ENCODE results near the gene CLTB. TPM values are rescaled to one million over a fixed set of nuclear protein-coding genes. Genes with fewer than 3 reads are reported as not detected.

CLTB gene
- total RNA-seq, 1 experiment from 2014 or later = 34.5 TPM

DNA sequence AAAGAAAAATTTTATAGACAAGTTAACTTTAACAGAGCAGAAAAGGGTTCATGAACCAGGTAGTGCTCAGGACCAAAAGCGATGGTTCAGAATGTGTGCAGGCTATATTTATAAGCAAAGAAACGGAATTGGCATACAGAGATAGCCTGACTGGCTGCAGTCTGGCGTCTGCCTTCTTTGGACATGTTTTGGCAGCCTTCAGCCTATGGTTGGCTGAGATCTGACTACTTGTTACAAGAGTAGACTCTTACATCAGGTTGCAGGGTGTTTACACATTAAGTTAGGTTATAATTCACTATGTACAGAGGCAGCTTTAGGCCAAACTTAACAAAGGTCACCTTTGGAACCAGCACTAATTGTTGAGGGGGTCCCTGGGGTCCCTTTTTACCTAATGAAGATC is 34.9 kb downstream of the CLTB start:
- no peak for DNase-seq
- H3K27me3 Mint-ChIP-seq (ENCODE audit: low read depth) = no peaks in the 10 kb centered on the region
- Histone ChIP-seq H4K8ac (replicated peaks; ENCODE audit: insufficient read length, low read depth, low read length) (no peak overlapping the region), H3K14ac (ENCODE audit: insufficient read depth, low read length) (no peak overlapping the region), H2BK5ac (ENCODE audit: insufficient read length, low read length) (no peak overlapping the region), H4K91ac (ENCODE audit: insufficient read length, low read depth, low read length) (no peak overlapping the region), H3K56ac (ENCODE audit: insufficient read length, low read depth, low read length) (no peak overlapping the region), H3K23me2 (ENCODE audit: insufficient read length, low read depth, low read length, poor library complexity, severe bottlenecking) (no peaks in the 10 kb centered on the region), H4K20me1 (ENCODE audit: control insufficient read depth, insufficient read depth, insufficient read length) (no peaks in the 10 kb centered on the region), H2BK120ac (ENCODE audit: low read depth, low read length, poor library complexity, severe bottlenecking) (no peak overlapping the region), H3K18ac (ENCODE audit: insufficient read length, low read depth, low read length) (no peak overlapping the region), H3K23ac (ENCODE audit: insufficient read length, low read depth, low read length) (no peak overlapping the region), H3K9ac (ENCODE audit: extremely low read depth, insufficient read length, low read length) (no peak overlapping the region), H3K4me1 (ENCODE audit: insufficient read depth, low read length) (no peaks in the 10 kb centered on the region), H3K4ac (ENCODE audit: low read depth, low read length) (no peak overlapping the region), H4K5ac (ENCODE audit: insufficient read length, low read depth, low read length) (no peak overlapping the region), H3K27ac (ENCODE audit: insufficient read length, low read depth, low read length) (no peak overlapping the region), H2AFZ (ENCODE audit: low read length) (no peak overlapping the region), H3K27me3 (ENCODE audit: insufficient read depth, low read length) (no peaks in the 10 kb centered on the region), H3K4me2 (ENCODE audit: insufficient read depth, insufficient read length, low read length) (no peak overlapping the region), H2BK20ac (ENCODE audit: low read depth, low read length, poor library complexity, severe bottlenecking) (no peak overlapping the region), H2BK15ac (ENCODE audit: low read depth, low read length) (no peak overlapping the region), H2AK5ac (ENCODE audit: insufficient read length, low read length) (no peak overlapping the region), H3T11ph (ENCODE audit: low read length) (no peak overlapping the region), H3K9me3 (ENCODE audit: control insufficient read depth, low read depth, low read length) (no peaks in the 10 kb centered on the region), H3K79me2 (ENCODE audit: insufficient read depth, low read length) (no peaks in the 10 kb centered on the region; the same call in 1 of the 2 replicates), H2BK12ac (ENCODE audit: insufficient read length, low read depth, low read length) (no peak overlapping the region), H3K79me1 (ENCODE audit: insufficient read depth, low read depth, low read length, poor library complexity, severe bottlenecking) (no peaks in the 10 kb centered on the region)
- H3K36me3 Mint-ChIP-seq (ENCODE audit: insufficient read depth in 1 of 3, low read depth in 3 of 3) = peaks cover 26 to 68% (median 34%) of the 10 kb centered on the region in 3 experiments
- H3K4me1 Mint-ChIP-seq = peaks cover 0 to 2% of the 10 kb centered on the region in 2 experiments; a peak in 2 of 4 replicates
- no peak overlapping the region for H3K27ac Mint-ChIP-seq
- H3K9me3 Mint-ChIP-seq = no peaks in the 10 kb centered on the region
- TF ChIP-seq, protein P1, sequence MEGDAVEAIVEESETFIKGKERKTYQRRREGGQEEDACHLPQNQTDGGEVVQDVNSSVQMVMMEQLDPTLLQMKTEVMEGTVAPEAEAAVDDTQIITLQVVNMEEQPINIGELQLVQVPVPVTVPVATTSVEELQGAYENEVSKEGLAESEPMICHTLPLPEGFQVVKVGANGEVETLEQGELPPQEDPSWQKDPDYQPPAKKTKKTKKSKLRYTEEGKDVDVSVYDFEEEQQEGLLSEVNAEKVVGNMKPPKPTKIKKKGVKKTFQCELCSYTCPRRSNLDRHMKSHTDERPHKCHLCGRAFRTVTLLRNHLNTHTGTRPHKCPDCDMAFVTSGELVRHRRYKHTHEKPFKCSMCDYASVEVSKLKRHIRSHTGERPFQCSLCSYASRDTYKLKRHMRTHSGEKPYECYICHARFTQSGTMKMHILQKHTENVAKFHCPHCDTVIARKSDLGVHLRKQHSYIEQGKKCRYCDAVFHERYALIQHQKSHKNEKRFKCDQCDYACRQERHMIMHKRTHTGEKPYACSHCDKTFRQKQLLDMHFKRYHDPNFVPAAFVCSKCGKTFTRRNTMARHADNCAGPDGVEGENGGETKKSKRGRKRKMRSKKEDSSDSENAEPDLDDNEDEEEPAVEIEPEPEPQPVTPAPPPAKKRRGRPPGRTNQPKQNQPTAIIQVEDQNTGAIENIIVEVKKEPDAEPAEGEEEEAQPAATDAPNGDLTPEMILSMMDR (conservative IDR thresholded peaks at IDR 0.05) = no peak
- H3K4me3 Mint-ChIP-seq = no peak overlapping the region; a peak in 1 of 5 replicates
- WGBS (ENCODE audit: extremely low coverage, insufficient read length, low lambda C conversion rate) = no CpG with 5 or more reads among the region's 3 CpGs

Data from H9 (cell line).